Tibial nerve (tissue), 3 donors: Measurements from ENCODE around the gene PEA15.

Source experiments
- POLR2A ChIP-seq, 2 donors: fragments of 450-650 bp; IDR thresholded peaks; one replicate each; pipeline ENCODE4 v1.6.1; 2017; ENCODE audit warnings: antibody characterized with exemption in 2 of 2, mild to moderate bottlenecking in 2 of 2, moderate library complexity in 2 of 2
- TF ChIP-seq, protein P1 (sequence below), 5 experiments: fragments of 200-600 bp in 3 of 5; fragments of 450-650 bp in 2 of 5; sonication (generic) in 3 of 5; IDR thresholded peaks; one replicate each; pipeline ENCODE4 v1.5.1; 2016 to 2019; ENCODE audit warnings: antibody characterized with exemption in 5 of 5, mild to moderate bottlenecking in 3 of 5, moderate library complexity in 2 of 5

DNA sequence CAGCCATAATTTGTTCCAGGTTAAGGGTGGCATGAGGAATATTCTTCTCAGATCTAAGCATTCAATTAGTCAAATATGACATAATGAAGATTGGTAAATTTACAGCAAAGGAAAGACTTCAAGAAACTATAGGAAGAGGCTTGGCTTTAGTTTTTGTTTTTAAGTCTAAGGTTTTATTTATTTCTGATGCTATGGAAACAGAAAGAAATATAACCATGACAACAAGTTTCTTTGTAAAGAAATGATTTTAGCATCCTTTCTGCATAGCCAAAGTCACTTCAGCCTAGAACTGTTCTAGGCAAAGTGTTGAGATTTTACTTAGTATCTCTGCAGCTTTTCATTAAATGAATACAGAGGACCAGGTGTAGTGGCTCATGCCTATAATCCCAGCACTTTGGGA is 27.7 kb downstream of the PEA15 start:
- TF ChIP-seq POLR2A (IDR thresholded peaks at IDR 0.05) = no peak
- TF ChIP-seq, protein P1, sequence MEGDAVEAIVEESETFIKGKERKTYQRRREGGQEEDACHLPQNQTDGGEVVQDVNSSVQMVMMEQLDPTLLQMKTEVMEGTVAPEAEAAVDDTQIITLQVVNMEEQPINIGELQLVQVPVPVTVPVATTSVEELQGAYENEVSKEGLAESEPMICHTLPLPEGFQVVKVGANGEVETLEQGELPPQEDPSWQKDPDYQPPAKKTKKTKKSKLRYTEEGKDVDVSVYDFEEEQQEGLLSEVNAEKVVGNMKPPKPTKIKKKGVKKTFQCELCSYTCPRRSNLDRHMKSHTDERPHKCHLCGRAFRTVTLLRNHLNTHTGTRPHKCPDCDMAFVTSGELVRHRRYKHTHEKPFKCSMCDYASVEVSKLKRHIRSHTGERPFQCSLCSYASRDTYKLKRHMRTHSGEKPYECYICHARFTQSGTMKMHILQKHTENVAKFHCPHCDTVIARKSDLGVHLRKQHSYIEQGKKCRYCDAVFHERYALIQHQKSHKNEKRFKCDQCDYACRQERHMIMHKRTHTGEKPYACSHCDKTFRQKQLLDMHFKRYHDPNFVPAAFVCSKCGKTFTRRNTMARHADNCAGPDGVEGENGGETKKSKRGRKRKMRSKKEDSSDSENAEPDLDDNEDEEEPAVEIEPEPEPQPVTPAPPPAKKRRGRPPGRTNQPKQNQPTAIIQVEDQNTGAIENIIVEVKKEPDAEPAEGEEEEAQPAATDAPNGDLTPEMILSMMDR (IDR thresholded peaks at IDR 0.05) = no peak
